Fibroblast of lung (primary cell): ENCODE measurements around the gene MAGED2. TPM values are rescaled to one million over a fixed set of nuclear protein-coding genes. Genes with fewer than 3 reads are reported as not detected.

ENCODE experiments used
- DNase-seq, 2 donors: peaks; one replicate each; pipeline versions ENCODE4 v3.0.0 to v3.0.0-alpha.2; 2010; ENCODE audit warnings: low read depth in 2 of 2
- H2AFZ ChIP-seq: 2 replicates; pipeline ENCODE4 v1.5.1; 2012; ENCODE audit warnings: low read length, control low read depth, inconsistent platforms
- H3K27ac ChIP-seq: 2 replicates; pipeline ENCODE4 v1.5.1; 2011; ENCODE audit warnings: low read length, control low read depth; ENCODE audit not compliant: insufficient read depth
- H3K27me3 ChIP-seq: 2 replicates; pipeline ENCODE4 v1.5.1; 2011; ENCODE audit warnings: mild to moderate bottlenecking, low read length; ENCODE audit not compliant: control insufficient read depth, insufficient read depth
- H3K36me3 ChIP-seq: 2 replicates; pipeline ENCODE4 v1.5.1; 2011; ENCODE audit warnings: low read length; ENCODE audit not compliant: control insufficient read depth, insufficient read depth
- H3K4me1 ChIP-seq: 2 replicates; pipeline ENCODE4 v1.5.1; 2011; ENCODE audit warnings: low read length; ENCODE audit not compliant: control insufficient read depth, insufficient read depth; ENCODE audit errors: extremely low read depth
- H3K4me2 ChIP-seq: 2 replicates; pipeline ENCODE4 v1.5.1; 2011; ENCODE audit warnings: low read length, control low read depth; ENCODE audit not compliant: insufficient read depth; ENCODE audit errors: extremely low read depth
- H3K4me3 ChIP-seq, 4 experiments: fragments of 200-600 bp in 1 of 4; sonication (generic) in 1 of 4; replicated peaks in 1 of 4; 2 replicates each; pipeline ENCODE4 v1.5.1; 2011 to 2016; ENCODE audit warnings: low read length in 4 of 4, low read depth in 3 of 4, mild to moderate bottlenecking in 3 of 4, control low read depth in 2 of 4, inconsistent platforms in 1 of 4, mixed read lengths in 1 of 4; ENCODE audit not compliant: insufficient read depth in 1 of 4; ENCODE audit errors: control extremely low read depth in 1 of 4
- H3K79me2 ChIP-seq: 2 replicates; pipeline ENCODE4 v1.5.1; 2012; ENCODE audit warnings: mild to moderate bottlenecking, low read length, inconsistent platforms; ENCODE audit not compliant: control insufficient read depth, insufficient read depth
- H3K9ac ChIP-seq: 2 replicates; pipeline ENCODE4 v1.5.1; 2011; ENCODE audit warnings: mild to moderate bottlenecking, low read length, control low read depth; ENCODE audit not compliant: insufficient read depth
- H3K9me3 ChIP-seq: 2 replicates; pipeline ENCODE4 v1.5.1; 2012; ENCODE audit warnings: low read depth, low read length; ENCODE audit not compliant: control insufficient read depth, insufficient read depth
- H4K20me1 ChIP-seq: 2 replicates; pipeline ENCODE4 v1.5.1; 2011; ENCODE audit warnings: low read length; ENCODE audit not compliant: control insufficient read depth, insufficient read depth; ENCODE audit errors: extremely low read depth
- CTCF ChIP-seq, 2 donors: IDR thresholded peaks in 1 of 2; conservative IDR thresholded peaks in 1 of 2; 1 replicate in 1 of 2; 2 replicates in 1 of 2; pipeline ENCODE4 v1.5.1; 2011 to 2012; ENCODE audit warnings: low read length in 2 of 2, control low read depth in 1 of 2, inconsistent platforms in 1 of 2, low read depth in 1 of 2, mild to moderate bottlenecking in 1 of 2
- EZH2 ChIP-seq: IDR thresholded peaks from 2 replicates; pipeline ENCODE4 v1.5.1; 2012; ENCODE audit warnings: low read length, control low read depth, mild to moderate bottlenecking; ENCODE audit errors: missing control alignments
- polyA plus RNA-seq, 2 donors: library from polyadenylated mRNA; depleted of rRNA in 1 of 2; stranded (reverse) in 1 of 2; unstranded in 1 of 2; fragments of >200 nt; gene quantifications; 2 replicates each; pipeline ENCODE4 v1.2.1, GENCODE V29; 2011 to 2012; ENCODE audit warnings: missing spikeins in 1 of 2
- total RNA-seq: library from RNA; depleted of rRNA; stranded (reverse); fragments of >200 nt; gene quantifications from 2 replicates; pipeline ENCODE4 v1.2.1, GENCODE V29; 2014

MAGED2 gene
- total and polyA plus RNA-seq, 2 donors (not counting 1 experiment from before 2014, with no cell fraction given): 177 to 312 TPM

GRCh38 chrX:54794028-54794427 is 13.5 kb upstream of the MAGED2 start:
- TF ChIP-seq CTCF (conservative IDR thresholded peaks at IDR 0.05 in 1 of 2, IDR thresholded peaks at IDR 0.05 in 1 of 2; ENCODE audit: low read depth in 1 of 2, low read length in 2 of 2) (no peak), EZH2 (no peak)
- no peak overlapping the region for H3K9ac ChIP-seq
- no peaks in the 10 kb centered on the region for H3K36me3 ChIP-seq
- no peaks in the 10 kb centered on the region for H3K4me1 ChIP-seq
- H3K27me3 ChIP-seq: no peaks in the 10 kb centered on the region
- H4K20me1 ChIP-seq: no peaks in the 10 kb centered on the region
- H2AFZ ChIP-seq: no peak overlapping the region
- no peak for DNase-seq
- no peaks in the 10 kb centered on the region for H3K9me3 ChIP-seq
- H3K27ac ChIP-seq: no peak overlapping the region
- H3K4me3 ChIP-seq: no peak overlapping the region
- no peaks in the 10 kb centered on the region for H3K79me2 ChIP-seq
- no peak overlapping the region for H3K4me2 ChIP-seq

GRCh38 chrX:54794795-54795194 is 12.8 kb upstream of the MAGED2 start:
- H3K36me3 ChIP-seq: no peaks in the 10 kb centered on the region
- no peak overlapping the region for H2AFZ ChIP-seq
- no peak overlapping the region for H3K4me2 ChIP-seq
- H3K27me3 ChIP-seq: no peaks in the 10 kb centered on the region
- H3K4me3 ChIP-seq: no peak overlapping the region
- H3K4me1 ChIP-seq: no peaks in the 10 kb centered on the region
- no peak overlapping the region for H3K9ac ChIP-seq
- TF ChIP-seq EZH2 (no peak), CTCF (conservative IDR thresholded peaks at IDR 0.05 in 1 of 2, IDR thresholded peaks at IDR 0.05 in 1 of 2; ENCODE audit: low read depth in 1 of 2, low read length in 2 of 2) (no peak)
- no peaks in the 10 kb centered on the region for H3K9me3 ChIP-seq
- no peak for DNase-seq
- no peaks in the 10 kb centered on the region for H4K20me1 ChIP-seq
- no peaks in the 10 kb centered on the region for H3K79me2 ChIP-seq
- H3K27ac ChIP-seq: no peak overlapping the region

- Histone ChIP-seq H3K4me3 (no peak within 1 kb of the TSS), H3K36me3 (no peaks in the 10 kb centered on the region), H2AFZ (no peak within 1 kb of the TSS), H3K4me1 (no peaks in the 10 kb centered on the region), H3K9ac (no peak within 1 kb of the TSS), H3K4me2 (no peak within 1 kb of the TSS), H3K9me3 (no peaks in the 10 kb centered on the region), H3K27me3 (no peaks in the 10 kb centered on the region), H3K27ac (no peak within 1 kb of the TSS), H3K79me2 (no peaks in the 10 kb centered on the region), H4K20me1 (no peaks in the 10 kb centered on the region)
- TF ChIP-seq CTCF (conservative IDR thresholded peaks at IDR 0.05 in 1 of 2, IDR thresholded peaks at IDR 0.05 in 1 of 2; ENCODE audit: low read depth in 1 of 2, low read length in 2 of 2) (no peak), EZH2 (no peak)
- no peak for DNase-seq
These were observed 9.4 kb upstream of the MAGED2 start, which contains the start of gene ITIH6 for GRCh38 chrX:54798137-54798536. Gene ITIH6, minus strand, starts transcription at chrX:54798255. Its CDS starts 45 bp downstream, at chrX:54798210.
